Suprapubic skin (tissue), 4 donors: ENCODE measurements around the gene TINAGL1. TPM values are rescaled to one million over a fixed set of nuclear protein-coding genes. Genes with fewer than 3 reads are reported as not detected.

Experiments used
- DNase-seq, 2 donors: peaks; one replicate each; pipeline ENCODE4 v3.0.0-alpha.2; 2019; ENCODE audit warnings: low spot score in 2 of 2
- H3K27ac ChIP-seq: fragments of 200-600 bp; sonication (generic); one replicate; pipeline ENCODE4 v1.5.1; 2019
- H3K27me3 ChIP-seq: fragments of 200-600 bp; sonication (generic); one replicate; pipeline ENCODE4 v1.5.1; 2019
- H3K36me3 ChIP-seq: fragments of 200-600 bp; sonication (generic); one replicate; pipeline ENCODE4 v1.5.1; 2019
- H3K4me1 ChIP-seq: fragments of 200-600 bp; sonication (generic); one replicate; pipeline ENCODE4 v1.5.1; 2019
- H3K4me3 ChIP-seq: fragments of 200-600 bp; sonication (generic); one replicate; pipeline ENCODE4 v1.5.1; 2019; ENCODE audit warnings: mild to moderate bottlenecking
- H3K9me3 ChIP-seq: fragments of 200-600 bp; sonication (generic); one replicate; pipeline ENCODE4 v1.5.1; 2019
- EP300 ChIP-seq: sonication (generic); formaldehyde crosslinking; IDR thresholded peaks from one replicate; pipeline ENCODE4 v1.6.1; 2017; ENCODE audit warnings: antibody characterized with exemption
- POLR2A ChIP-seq, 2 donors: fragments of 450-650 bp; IDR thresholded peaks; one replicate each; pipeline ENCODE4 v1.6.1; 2017; ENCODE audit warnings: antibody characterized with exemption in 2 of 2, mild to moderate bottlenecking in 2 of 2, moderate library complexity in 2 of 2
- POLR2AphosphoS5 ChIP-seq, 3 donors: sonication (generic); formaldehyde crosslinking; IDR thresholded peaks; one replicate each; pipeline ENCODE4 v1.6.1; 2017; ENCODE audit warnings: antibody characterized with exemption in 3 of 3
- WGBS: methylation state at CpG from one replicate; pipeline ENCODE4 v1.1.5; 2018; 5-methylcytosine and 5-hydroxymethylcytosine counted together
- total RNA-seq, 4 donors: library from RNA; depleted of rRNA; stranded (reverse); fragments of >200 nt; gene quantifications; one replicate each; pipeline ENCODE4 v1.1.0, GENCODE V29; 2016
- TF ChIP-seq, protein P1 (sequence below), 2 donors: fragments of 200-600 bp in 1 of 2; fragments of 450-650 bp in 1 of 2; sonication (generic) in 1 of 2; IDR thresholded peaks; one replicate each; pipeline ENCODE4 v1.5.1; 2016 to 2019; ENCODE audit warnings: antibody characterized with exemption in 2 of 2, mild to moderate bottlenecking in 1 of 2, moderate library complexity in 1 of 2

TINAGL1 gene
- total RNA-seq, 4 donors from 2014 or later: 40.1 to 78.5 (median 64.0) TPM

DNA sequence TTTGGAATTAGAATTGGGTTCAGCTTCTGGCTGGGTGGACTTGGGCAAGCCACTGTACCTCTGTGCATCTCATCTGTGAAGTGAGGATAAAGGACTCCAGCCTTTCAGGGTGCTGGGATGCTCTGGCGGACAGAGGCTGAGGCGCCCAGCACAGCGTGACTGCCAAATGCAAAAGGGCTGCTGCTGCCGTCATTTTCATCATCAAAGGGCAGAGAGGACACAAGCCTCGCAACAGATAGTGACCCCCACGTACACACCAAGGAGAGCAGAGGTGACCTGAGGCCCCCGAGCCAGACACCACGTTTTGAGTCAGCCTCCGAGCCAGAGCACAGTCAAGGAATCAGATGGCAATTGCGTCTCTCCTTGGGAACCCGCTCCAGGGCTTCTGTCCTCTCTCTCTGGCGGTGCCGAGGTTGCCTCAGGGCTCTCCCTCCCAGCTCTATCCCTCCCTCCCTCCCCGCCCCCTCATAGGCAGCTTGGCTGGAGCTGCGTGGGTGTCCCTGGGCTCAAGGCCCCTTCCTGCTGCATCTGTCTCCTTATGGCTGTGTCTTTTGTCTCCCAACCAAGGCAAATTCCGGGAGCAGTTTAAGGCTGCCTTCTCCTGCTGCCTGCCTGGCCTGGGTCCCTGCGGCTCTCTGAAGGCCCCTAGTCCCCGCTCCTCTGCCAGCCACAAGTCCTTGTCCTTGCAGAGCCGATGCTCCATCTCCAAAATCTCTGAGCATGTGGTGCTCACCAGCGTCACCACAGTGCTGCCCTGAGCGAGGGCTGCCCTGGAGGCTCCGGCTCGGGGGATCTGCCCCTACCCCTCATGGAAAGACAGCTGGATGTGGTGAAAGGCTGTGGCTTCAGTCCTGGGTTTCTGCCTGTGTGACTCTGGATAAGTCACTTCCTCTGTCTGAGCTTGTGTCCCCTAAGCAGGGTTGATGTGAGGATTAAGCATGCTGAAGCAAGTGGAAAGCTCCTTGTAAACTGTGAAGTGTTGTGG, 50.2 kb downstream of the TINAGL1 start:
- Histone ChIP-seq H3K27me3 (no peaks in the 10 kb centered on the region), H3K9me3 (no peaks in the 10 kb centered on the region), H3K4me1 (peaks cover 25% of the 10 kb centered on the region), H3K27ac (peak overlapping the region; percentile 65), H3K4me3 (no peak overlapping the region), H3K36me3 (peaks cover 35% of the 10 kb centered on the region)
- TF ChIP-seq POLR2AphosphoS5 (IDR thresholded peaks at IDR 0.05) (no peak), POLR2A (IDR thresholded peaks at IDR 0.05) (no peak)
- 58% methylated on average over 21 of the region's 23 CpGs for WGBS
- no peak for DNase-seq

DNA sequence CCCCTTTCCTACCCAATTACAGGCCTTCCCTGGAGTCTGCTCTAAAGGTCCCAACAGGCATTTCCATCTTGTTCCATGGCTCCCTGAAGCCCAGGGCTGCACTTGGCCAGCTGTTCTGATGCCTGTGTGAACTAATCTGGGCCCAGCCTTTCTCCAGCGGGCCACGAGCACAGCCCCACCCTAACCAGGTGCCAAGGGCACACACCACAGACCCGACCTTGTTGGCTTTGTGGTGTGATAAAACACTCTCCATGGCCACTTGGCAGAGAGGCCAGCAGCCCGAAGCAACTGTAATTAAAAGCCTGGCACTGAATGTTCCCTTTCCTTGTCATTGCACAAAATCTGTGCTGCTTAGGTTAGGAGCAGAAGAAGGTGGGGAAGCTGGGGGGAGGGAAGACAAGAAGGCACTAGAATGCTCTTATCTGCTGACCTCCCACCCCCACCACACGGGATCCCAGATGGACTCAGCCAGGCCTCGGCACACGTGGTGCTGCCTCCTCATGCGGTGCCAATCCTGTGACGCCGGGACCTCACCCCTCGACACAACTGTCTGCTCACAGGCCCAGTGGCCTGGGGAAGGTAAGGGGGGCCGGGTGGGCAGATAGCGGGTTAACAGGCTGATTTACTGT, 51.1 kb downstream of the TINAGL1 start:
- Histone ChIP-seq H3K36me3 (peaks cover 44% of the 10 kb centered on the region), H3K27ac (peak overlapping the region; percentile 65), H3K9me3 (no peaks in the 10 kb centered on the region), H3K4me1 (peaks cover 25% of the 10 kb centered on the region), H3K27me3 (no peaks in the 10 kb centered on the region), H3K4me3 (no peak overlapping the region)
- TF ChIP-seq EP300 (no peak), POLR2AphosphoS5 (IDR thresholded peaks at IDR 0.05) (no peak), POLR2A (IDR thresholded peaks at IDR 0.05) (no peak)
- TF ChIP-seq, protein P1, sequence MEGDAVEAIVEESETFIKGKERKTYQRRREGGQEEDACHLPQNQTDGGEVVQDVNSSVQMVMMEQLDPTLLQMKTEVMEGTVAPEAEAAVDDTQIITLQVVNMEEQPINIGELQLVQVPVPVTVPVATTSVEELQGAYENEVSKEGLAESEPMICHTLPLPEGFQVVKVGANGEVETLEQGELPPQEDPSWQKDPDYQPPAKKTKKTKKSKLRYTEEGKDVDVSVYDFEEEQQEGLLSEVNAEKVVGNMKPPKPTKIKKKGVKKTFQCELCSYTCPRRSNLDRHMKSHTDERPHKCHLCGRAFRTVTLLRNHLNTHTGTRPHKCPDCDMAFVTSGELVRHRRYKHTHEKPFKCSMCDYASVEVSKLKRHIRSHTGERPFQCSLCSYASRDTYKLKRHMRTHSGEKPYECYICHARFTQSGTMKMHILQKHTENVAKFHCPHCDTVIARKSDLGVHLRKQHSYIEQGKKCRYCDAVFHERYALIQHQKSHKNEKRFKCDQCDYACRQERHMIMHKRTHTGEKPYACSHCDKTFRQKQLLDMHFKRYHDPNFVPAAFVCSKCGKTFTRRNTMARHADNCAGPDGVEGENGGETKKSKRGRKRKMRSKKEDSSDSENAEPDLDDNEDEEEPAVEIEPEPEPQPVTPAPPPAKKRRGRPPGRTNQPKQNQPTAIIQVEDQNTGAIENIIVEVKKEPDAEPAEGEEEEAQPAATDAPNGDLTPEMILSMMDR (IDR thresholded peaks at IDR 0.05): no peak
- no peak for DNase-seq
- 29% methylated on average over 11 of the region's 13 CpGs for WGBS

DNA sequence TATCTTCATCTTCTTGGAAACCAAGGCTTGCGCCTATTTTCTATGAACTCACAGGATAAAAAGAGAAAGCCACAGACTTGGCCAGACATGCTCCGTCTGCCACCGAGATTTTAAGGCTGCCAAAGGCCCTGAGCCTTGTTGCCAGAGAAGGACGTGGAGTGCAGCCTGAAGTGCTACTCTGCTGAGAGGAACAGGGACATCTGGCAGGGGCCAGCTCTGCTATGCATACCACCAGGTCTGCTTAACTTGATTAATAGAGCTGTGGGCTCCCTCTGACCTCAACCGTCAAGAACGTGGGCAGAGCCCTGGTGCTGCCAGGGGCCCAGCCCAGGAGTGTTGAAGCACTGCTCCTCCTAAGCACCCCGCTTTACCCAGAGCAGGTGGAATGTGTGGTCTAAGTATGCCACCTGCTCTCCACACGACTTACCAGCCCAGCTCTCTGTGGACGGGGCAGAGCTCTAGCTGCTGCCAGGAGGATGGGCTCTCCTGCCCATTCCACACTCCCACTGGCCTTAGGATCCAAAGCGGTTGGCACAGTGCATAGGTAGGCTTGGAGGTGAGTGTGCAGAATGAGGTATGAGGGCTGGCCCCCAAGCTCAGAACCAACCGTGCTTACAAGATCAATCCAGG, 51.7 kb downstream of the TINAGL1 start:
- peaks cover 25% of the 10 kb centered on the region for H3K4me1 ChIP-seq
- TF ChIP-seq EP300 (no peak), POLR2AphosphoS5 (IDR thresholded peaks at IDR 0.05) (no peak), POLR2A (IDR thresholded peaks at IDR 0.05) (no peak)
- TF ChIP-seq, protein P1 (IDR thresholded peaks at IDR 0.05): no peak
- H3K36me3 ChIP-seq: peaks cover 51% of the 10 kb centered on the region
- no peak for DNase-seq
- H3K9me3 ChIP-seq: no peaks in the 10 kb centered on the region
- H3K27ac ChIP-seq: peak overlapping the region; percentile 65
- 52% methylated on average over 10 of the region's 11 CpGs for WGBS
- no peaks in the 10 kb centered on the region for H3K27me3 ChIP-seq
- H3K4me3 ChIP-seq: no peak overlapping the region

DNA sequence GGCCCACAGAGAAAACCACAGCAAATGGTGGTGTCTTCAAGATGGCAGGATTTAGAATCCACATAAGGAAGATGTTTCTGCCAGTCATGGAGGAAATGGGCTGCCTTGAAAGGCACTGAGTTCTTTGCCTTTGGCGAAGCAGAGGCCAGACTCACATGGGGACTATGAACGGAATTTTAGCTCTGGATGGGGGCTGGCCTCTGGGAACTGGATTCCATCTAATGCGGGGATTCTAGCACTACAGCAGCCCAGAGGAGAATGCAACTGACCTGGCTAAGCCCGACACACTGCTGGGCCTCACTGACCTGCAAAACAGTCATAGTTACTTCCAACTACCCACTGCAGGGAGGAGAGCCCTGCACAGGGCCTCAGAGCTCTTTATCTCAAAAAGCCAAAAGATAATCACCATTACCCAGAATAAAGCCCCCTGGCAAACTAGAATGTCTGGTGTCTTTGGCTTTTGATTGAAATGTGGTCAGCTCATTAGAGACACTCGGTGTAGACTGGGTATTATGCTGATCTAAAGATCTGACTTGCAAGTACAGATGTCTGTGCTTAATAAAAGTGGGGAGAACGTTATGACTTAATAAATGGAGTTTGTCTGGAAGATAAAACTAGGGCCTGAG, 52.7 kb downstream of the TINAGL1 start:
- 89% methylated on average over 6 of the region's 6 CpGs for WGBS
- Histone ChIP-seq H3K36me3 (peaks cover 55% of the 10 kb centered on the region), H3K4me1 (peaks cover 25% of the 10 kb centered on the region)

DNA sequence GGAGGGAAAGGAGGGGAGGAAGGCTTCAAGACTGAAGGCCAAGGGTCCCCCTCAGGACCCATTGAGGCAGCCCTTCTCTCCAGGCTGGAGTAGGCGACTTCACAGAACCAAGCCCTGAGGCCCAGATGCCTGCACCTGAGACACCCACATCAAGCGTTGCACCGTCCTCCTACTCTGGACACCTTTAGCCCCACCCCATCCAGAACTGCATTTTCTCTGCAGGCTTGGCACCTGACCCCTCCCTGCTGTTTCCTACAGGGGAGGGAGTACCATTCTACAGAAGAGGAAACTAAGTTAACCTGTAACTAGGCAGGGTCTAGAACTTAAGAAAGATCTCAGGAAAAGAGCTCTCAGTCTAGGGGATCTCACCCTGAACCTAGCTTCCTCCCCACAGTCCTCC, 56.3 kb downstream of the TINAGL1 start:
- Histone ChIP-seq H3K4me3 (no peak overlapping the region), H3K27me3 (no peaks in the 10 kb centered on the region), H3K36me3 (peaks cover 63% of the 10 kb centered on the region), H3K27ac (no peak overlapping the region), H3K4me1 (peaks cover 30% of the 10 kb centered on the region), H3K9me3 (no peaks in the 10 kb centered on the region)
- WGBS: 100% methylated on average over 3 of the region's 3 CpGs
- no peak for DNase-seq
- TF ChIP-seq POLR2A (IDR thresholded peaks at IDR 0.05): no peak
- no peak for TF ChIP-seq EP300
- TF ChIP-seq, protein P1 (IDR thresholded peaks at IDR 0.05): no peak
- TF ChIP-seq POLR2AphosphoS5 (IDR thresholded peaks at IDR 0.05): no peak

More for the DNA sequence above, 52.7 kb downstream of the TINAGL1 start:
- Histone ChIP-seq H3K9me3 (no peaks in the 10 kb centered on the region), H3K4me3 (no peak overlapping the region), H3K27ac (no peak overlapping the region), H3K27me3 (no peaks in the 10 kb centered on the region)
- TF ChIP-seq POLR2AphosphoS5 (IDR thresholded peaks at IDR 0.05): no peak
- TF ChIP-seq EP300: no peak
- TF ChIP-seq POLR2A (IDR thresholded peaks at IDR 0.05): no peak
- TF ChIP-seq, protein P1 (IDR thresholded peaks at IDR 0.05): no peak
- DNase-seq: no peak
